Tibial nerve (tissue), 4 donors: ENCODE results near the gene PSMD9.
"Not testable (repeated sequence)": the region's sequence is repeated elsewhere in the genome, so short reads cannot be mapped to it uniquely, and the experiment has no call there.

Experiments used
- EP300 ChIP-seq, 2 donors: sonication (generic); formaldehyde crosslinking; IDR thresholded peaks; one replicate each; pipeline ENCODE4 v1.6.1; 2017; ENCODE audit warnings: antibody characterized with exemption in 2 of 2, mild to moderate bottlenecking in 1 of 2
- POLR2A ChIP-seq, 2 donors: fragments of 450-650 bp; IDR thresholded peaks; one replicate each; pipeline ENCODE4 v1.6.1; 2017; ENCODE audit warnings: antibody characterized with exemption in 2 of 2, mild to moderate bottlenecking in 2 of 2, moderate library complexity in 2 of 2
- TF ChIP-seq, protein P1 (sequence below), 5 experiments: fragments of 200-600 bp in 3 of 5; fragments of 450-650 bp in 2 of 5; sonication (generic) in 3 of 5; IDR thresholded peaks; one replicate each; pipeline ENCODE4 v1.5.1; 2016 to 2019; ENCODE audit warnings: antibody characterized with exemption in 5 of 5, mild to moderate bottlenecking in 3 of 5, moderate library complexity in 2 of 5

DNA sequence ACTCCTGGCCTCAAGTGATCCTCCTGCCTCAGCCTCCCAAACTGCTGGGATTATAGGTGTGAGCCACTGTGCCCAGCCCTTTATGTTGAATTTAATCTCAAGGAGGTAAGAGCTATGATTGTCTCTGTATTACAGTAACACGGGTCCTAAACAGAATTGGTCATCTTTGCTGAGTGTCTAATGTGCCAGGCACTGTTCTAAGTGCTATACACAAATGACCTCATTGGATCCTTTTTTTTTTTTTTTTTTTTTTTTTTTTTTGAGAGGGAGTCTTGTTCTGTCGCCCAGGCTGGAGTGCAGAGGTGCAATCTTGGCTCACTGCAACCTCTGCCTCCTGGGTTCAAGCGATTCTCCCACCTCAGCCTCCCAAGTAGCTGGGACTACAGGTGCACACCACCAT is 36.2 kb upstream of the PSMD9 start:
- TF ChIP-seq, protein P1, sequence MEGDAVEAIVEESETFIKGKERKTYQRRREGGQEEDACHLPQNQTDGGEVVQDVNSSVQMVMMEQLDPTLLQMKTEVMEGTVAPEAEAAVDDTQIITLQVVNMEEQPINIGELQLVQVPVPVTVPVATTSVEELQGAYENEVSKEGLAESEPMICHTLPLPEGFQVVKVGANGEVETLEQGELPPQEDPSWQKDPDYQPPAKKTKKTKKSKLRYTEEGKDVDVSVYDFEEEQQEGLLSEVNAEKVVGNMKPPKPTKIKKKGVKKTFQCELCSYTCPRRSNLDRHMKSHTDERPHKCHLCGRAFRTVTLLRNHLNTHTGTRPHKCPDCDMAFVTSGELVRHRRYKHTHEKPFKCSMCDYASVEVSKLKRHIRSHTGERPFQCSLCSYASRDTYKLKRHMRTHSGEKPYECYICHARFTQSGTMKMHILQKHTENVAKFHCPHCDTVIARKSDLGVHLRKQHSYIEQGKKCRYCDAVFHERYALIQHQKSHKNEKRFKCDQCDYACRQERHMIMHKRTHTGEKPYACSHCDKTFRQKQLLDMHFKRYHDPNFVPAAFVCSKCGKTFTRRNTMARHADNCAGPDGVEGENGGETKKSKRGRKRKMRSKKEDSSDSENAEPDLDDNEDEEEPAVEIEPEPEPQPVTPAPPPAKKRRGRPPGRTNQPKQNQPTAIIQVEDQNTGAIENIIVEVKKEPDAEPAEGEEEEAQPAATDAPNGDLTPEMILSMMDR (IDR thresholded peaks at IDR 0.05): not testable (repeated sequence)
- TF ChIP-seq EP300, POLR2A (IDR thresholded peaks at IDR 0.05): not testable (repeated sequence)
